ENCODE results near the gene NKAIN2.
"Not testable (repeated sequence)": the region's sequence is repeated elsewhere in the genome, so short reads cannot be mapped to it uniquely, and the experiment has no call there.

NKAIN2 gene

GRCh38 chr6:124167249-124167648 lies 363.6 kb downstream of the NKAIN2 start:
- H3K4me3 ChIP-seq (ENCODE audit: low read depth, low read length) = not testable (repeated sequence)

GRCh38 chr6:124190256-124190655 lies 386.6 kb downstream of the NKAIN2 start:
- no peak overlapping the region for H3K4me3 ChIP-seq (ENCODE audit: low read depth, low read length)

GRCh38 chr6:124193132-124193531 lies 389.5 kb downstream of the NKAIN2 start:
- no peak overlapping the region for H3K4me3 ChIP-seq (ENCODE audit: low read depth, low read length)

- H3K4me3 ChIP-seq (ENCODE audit: low read depth, low read length) = no peak overlapping the region
Observed at GRCh38 chr6:124197148-124197547, 393.5 kb downstream of the NKAIN2 start.

GRCh38 chr6:124199286-124199685 lies 395.6 kb downstream of the NKAIN2 start:
- H3K4me3 ChIP-seq (ENCODE audit: low read depth, low read length) = no peak overlapping the region

GRCh38 chr6:124200661-124201060 lies 397.0 kb downstream of the NKAIN2 start:
- no peak overlapping the region for H3K4me3 ChIP-seq (ENCODE audit: low read depth, low read length)

GRCh38 chr6:124203101-124203811 lies 399.6 kb downstream of the NKAIN2 start:
- no peak overlapping the region for H3K4me3 ChIP-seq (ENCODE audit: low read depth, low read length)

GRCh38 chr6:124203812-124204167 lies 400.1 kb downstream of the NKAIN2 start:
- H3K4me3 ChIP-seq (ENCODE audit: low read depth, low read length) = no peak overlapping the region

GRCh38 chr6:124205921-124206320 lies 402.3 kb downstream of the NKAIN2 start:
- H3K4me3 ChIP-seq (ENCODE audit: low read depth, low read length) = no peak overlapping the region

GRCh38 chr6:124223611-124224345 lies 420.1 kb downstream of the NKAIN2 start:
- H3K4me3 ChIP-seq (ENCODE audit: low read depth, low read length) = no peak overlapping the region

GRCh38 chr6:124226396-124226795 lies 422.7 kb downstream of the NKAIN2 start:
- no peak overlapping the region for H3K4me3 ChIP-seq (ENCODE audit: low read depth, low read length)

GRCh38 chr6:124233221-124233620 lies 429.6 kb downstream of the NKAIN2 start:
- H3K4me3 ChIP-seq (ENCODE audit: low read depth, low read length) = no peak overlapping the region

- H3K4me3 ChIP-seq (ENCODE audit: low read depth, low read length) = no peak overlapping the region
Observed at GRCh38 chr6:124234801-124235200, 431.1 kb downstream of the NKAIN2 start.

- no peak overlapping the region for H3K4me3 ChIP-seq (ENCODE audit: low read depth, low read length)
Observed at GRCh38 chr6:124237911-124238310, 434.2 kb downstream of the NKAIN2 start.

GRCh38 chr6:124238408-124238807 lies 434.7 kb downstream of the NKAIN2 start:
- not testable (repeated sequence) for H3K4me3 ChIP-seq (ENCODE audit: low read depth, low read length)

- H3K4me3 ChIP-seq (ENCODE audit: low read depth, low read length) = no peak overlapping the region
Observed at GRCh38 chr6:124254941-124255685, 451.4 kb downstream of the NKAIN2 start.

GRCh38 chr6:124260337-124260736 lies 456.7 kb downstream of the NKAIN2 start:
- H3K4me3 ChIP-seq (ENCODE audit: low read depth, low read length) = no peak overlapping the region

- no peak overlapping the region for H3K4me3 ChIP-seq (ENCODE audit: low read depth, low read length)
Observed at GRCh38 chr6:124269733-124270132, 466.1 kb downstream of the NKAIN2 start.

- H3K4me3 ChIP-seq (ENCODE audit: low read depth, low read length) = no peak overlapping the region
Observed at GRCh38 chr6:124273701-124274100, 470.0 kb downstream of the NKAIN2 start.

- H3K4me3 ChIP-seq (ENCODE audit: low read depth, low read length) = no peak overlapping the region
Observed at GRCh38 chr6:124282541-124282940, 478.9 kb downstream of the NKAIN2 start.

GRCh38 chr6:124283486-124283885 lies 479.8 kb downstream of the NKAIN2 start:
- H3K4me3 ChIP-seq (ENCODE audit: low read depth, low read length) = no peak overlapping the region

- H3K4me3 ChIP-seq (ENCODE audit: low read depth, low read length) = no peak overlapping the region
Observed at GRCh38 chr6:124285146-124285545, 481.5 kb downstream of the NKAIN2 start.
